ENCODE data around the gene ANKRD60. TPM values are rescaled to one million over a fixed set of nuclear protein-coding genes. Genes with fewer than 3 reads are reported as not detected.

ANKRD60 gene
- total RNA-seq, 1 donor from 2014 or later = not detected

GRCh38 chr20:58173091-58173490 is 55.4 kb downstream of the ANKRD60 start:
- Histone ChIP-seq H3K36me3 (ENCODE audit: control insufficient read depth, insufficient read depth, low read length) (no peaks in the 10 kb centered on the region), H3K27me3 (ENCODE audit: control insufficient read depth, insufficient read depth, low read length) (peaks cover 14% of the 10 kb centered on the region), H3K4me3 (ENCODE audit: low read depth, low read length) (no peak overlapping the region)
- TF ChIP-seq, protein P1, sequence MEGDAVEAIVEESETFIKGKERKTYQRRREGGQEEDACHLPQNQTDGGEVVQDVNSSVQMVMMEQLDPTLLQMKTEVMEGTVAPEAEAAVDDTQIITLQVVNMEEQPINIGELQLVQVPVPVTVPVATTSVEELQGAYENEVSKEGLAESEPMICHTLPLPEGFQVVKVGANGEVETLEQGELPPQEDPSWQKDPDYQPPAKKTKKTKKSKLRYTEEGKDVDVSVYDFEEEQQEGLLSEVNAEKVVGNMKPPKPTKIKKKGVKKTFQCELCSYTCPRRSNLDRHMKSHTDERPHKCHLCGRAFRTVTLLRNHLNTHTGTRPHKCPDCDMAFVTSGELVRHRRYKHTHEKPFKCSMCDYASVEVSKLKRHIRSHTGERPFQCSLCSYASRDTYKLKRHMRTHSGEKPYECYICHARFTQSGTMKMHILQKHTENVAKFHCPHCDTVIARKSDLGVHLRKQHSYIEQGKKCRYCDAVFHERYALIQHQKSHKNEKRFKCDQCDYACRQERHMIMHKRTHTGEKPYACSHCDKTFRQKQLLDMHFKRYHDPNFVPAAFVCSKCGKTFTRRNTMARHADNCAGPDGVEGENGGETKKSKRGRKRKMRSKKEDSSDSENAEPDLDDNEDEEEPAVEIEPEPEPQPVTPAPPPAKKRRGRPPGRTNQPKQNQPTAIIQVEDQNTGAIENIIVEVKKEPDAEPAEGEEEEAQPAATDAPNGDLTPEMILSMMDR (IDR thresholded peaks at IDR 0.05; ENCODE audit: insufficient read depth, low read length, severe bottlenecking) = no peak
- FAIRE-seq (no peak), DNase-seq (ENCODE audit: low read depth) (no peak)

DNA sequence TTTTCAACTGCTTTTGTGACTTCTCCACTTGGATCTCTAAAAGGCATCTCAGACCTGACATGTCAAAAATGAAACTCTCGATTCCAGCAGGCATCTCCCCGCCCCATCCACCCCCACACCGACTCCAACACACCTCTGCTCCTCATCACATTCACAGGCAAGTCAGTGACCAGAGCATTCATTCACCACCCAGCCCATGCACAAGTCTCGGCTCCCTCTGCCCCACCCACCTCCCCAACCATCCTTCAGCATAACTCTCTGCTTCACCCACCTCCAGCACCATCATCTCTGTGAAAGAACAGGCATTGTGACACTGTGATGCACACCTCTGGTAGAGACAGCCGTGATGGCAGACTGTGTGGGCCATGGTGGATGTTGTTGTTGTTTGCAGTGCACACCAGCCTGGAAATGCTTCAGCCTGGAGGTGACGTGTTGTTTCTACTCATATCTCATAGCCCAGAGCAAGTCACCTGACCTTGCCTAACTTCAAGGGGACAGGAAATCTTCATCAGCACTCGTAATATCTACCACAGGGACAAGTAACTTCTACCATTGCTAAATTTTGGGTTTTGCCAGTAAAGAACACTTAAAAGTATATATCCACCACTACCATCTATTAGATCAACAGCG is 56.5 kb downstream of the ANKRD60 start:
- no peak for DNase-seq (ENCODE audit: low read depth)
- H3K36me3 ChIP-seq (ENCODE audit: control insufficient read depth, insufficient read depth, low read length) = no peaks in the 10 kb centered on the region
- TF ChIP-seq, protein P1 (IDR thresholded peaks at IDR 0.05; ENCODE audit: insufficient read depth, low read length, severe bottlenecking) = no peak
- H3K27me3 ChIP-seq (ENCODE audit: control insufficient read depth, insufficient read depth, low read length) = peaks cover 13% of the 10 kb centered on the region
- FAIRE-seq = no peak
- H3K4me3 ChIP-seq (ENCODE audit: low read depth, low read length) = no peak overlapping the region

DNA sequence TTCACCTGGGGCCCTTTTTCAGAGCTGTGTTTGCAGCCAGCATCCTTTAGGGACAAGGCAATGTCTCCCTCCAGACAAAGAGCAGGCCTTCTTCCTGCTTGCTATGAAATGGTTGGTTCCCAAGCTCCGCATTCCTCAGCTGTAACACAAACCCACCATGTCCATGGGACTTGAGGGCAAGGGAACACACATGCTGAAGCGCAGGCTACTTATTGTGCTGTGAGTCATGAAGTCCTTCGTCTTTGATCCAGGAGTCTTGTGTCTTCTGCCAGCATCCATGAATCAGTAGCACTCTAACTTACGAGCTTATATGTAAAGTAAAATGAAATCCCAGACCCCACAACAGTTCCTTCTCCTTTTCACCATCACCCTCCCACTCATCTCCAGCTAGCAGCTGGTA is 59.0 kb downstream of the ANKRD60 start:
- FAIRE-seq = peak; percentile 13
- TF ChIP-seq, protein P1 (IDR thresholded peaks at IDR 0.05; ENCODE audit: insufficient read depth, low read length, severe bottlenecking) = no peak
- Histone ChIP-seq H3K4me3 (ENCODE audit: low read depth, low read length) (no peak overlapping the region), H3K27me3 (ENCODE audit: control insufficient read depth, insufficient read depth, low read length) (peaks cover 8% of the 10 kb centered on the region), H3K36me3 (ENCODE audit: control insufficient read depth, insufficient read depth, low read length) (no peaks in the 10 kb centered on the region)
- no peak for DNase-seq (ENCODE audit: low read depth)

DNA sequence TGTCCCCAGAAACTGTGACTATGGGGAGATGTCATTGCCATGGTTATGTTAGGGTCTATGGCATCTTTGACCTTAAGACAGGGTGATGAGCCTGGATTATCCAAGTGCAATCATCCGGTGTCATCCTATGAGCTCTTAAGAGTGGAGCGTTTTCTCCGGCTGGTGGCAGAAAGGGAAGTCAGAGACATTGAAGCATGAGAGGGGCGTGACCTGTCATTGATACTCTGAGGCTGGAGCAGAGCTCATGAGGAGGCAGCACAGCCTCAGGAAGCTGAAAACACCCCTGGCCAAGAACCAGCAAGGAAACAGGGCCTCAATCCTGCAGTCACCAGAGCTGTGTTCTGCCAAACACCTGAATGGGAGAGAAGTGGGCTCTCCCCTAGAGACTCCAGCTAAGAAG is 59.6 kb downstream of the ANKRD60 start:
- H3K4me3 ChIP-seq (ENCODE audit: low read depth, low read length) = no peak overlapping the region
- TF ChIP-seq, protein P1 (IDR thresholded peaks at IDR 0.05; ENCODE audit: insufficient read depth, low read length, severe bottlenecking) = no peak
- FAIRE-seq = no peak
- no peaks in the 10 kb centered on the region for H3K36me3 ChIP-seq (ENCODE audit: control insufficient read depth, insufficient read depth, low read length)
- H3K27me3 ChIP-seq (ENCODE audit: control insufficient read depth, insufficient read depth, low read length) = peaks cover 8% of the 10 kb centered on the region
- no peak for DNase-seq (ENCODE audit: low read depth)

GRCh38 chr20:58167759-58168158 is 60.7 kb downstream of the ANKRD60 start:
- Histone ChIP-seq H3K4me3 (ENCODE audit: low read depth, low read length) (no peak overlapping the region), H3K36me3 (ENCODE audit: control insufficient read depth, insufficient read depth, low read length) (no peaks in the 10 kb centered on the region), H3K27me3 (ENCODE audit: control insufficient read depth, insufficient read depth, low read length) (peaks cover 11% of the 10 kb centered on the region)
- FAIRE-seq (no peak), DNase-seq (ENCODE audit: low read depth) (no peak)
- TF ChIP-seq, protein P1 (IDR thresholded peaks at IDR 0.05; ENCODE audit: insufficient read depth, low read length, severe bottlenecking) = no peak

Other genes starting within 250 kb of the ANKRD60 start
- 17.6 and 18.3 TPM in 2 replicates for gene RAB22A, start 81.1 kb upstream of the ANKRD60 start, total RNA-seq
- 12.9 and 16.3 TPM in 2 replicates for gene VAPB, start 160.6 kb upstream of the ANKRD60 start, total RNA-seq